ENCODE data around the gene HHAT.

HHAT gene

GRCh38 chr1:210339500-210339899 is 10.8 kb downstream of the HHAT start:
- Histone ChIP-seq H3K79me1 (ENCODE audit: low read depth, low read length) (no peaks in the 10 kb centered on the region), H3K9ac (ENCODE audit: low read depth, low read length, poor library complexity) (no peak overlapping the region), H3K4me1 (ENCODE audit: control insufficient read depth in 2 of 2, insufficient read depth in 1 of 2, low read depth in 1 of 2, low read length in 2 of 2) (peaks cover 0 to 5% of the 10 kb centered on the region in 2 donors), H3K27me3 (ENCODE audit: control insufficient read depth in 3 of 3, insufficient read depth in 3 of 3, low read depth in 1 of 3, low read length in 3 of 3) (no peaks in the 10 kb centered on the region), H3K14ac (ENCODE audit: low read length) (no peak overlapping the region), H3K4me3 (ENCODE audit: low read length in 2 of 2) (no peak overlapping the region), H3K18ac (ENCODE audit: low read length) (no peak overlapping the region), H2AFZ (ENCODE audit: low read length) (no peak overlapping the region), H2BK15ac (ENCODE audit: low read length) (no peak overlapping the region), H3K4me2 (ENCODE audit: insufficient read depth, low read length, poor library complexity, severe bottlenecking) (no peak overlapping the region), H2AK5ac (ENCODE audit: low read depth, low read length) (no peak overlapping the region), H2BK5ac (ENCODE audit: low read length) (no peak overlapping the region), H3K23ac (ENCODE audit: low read depth, low read length, poor library complexity) (no peak overlapping the region), H4K91ac (ENCODE audit: low read depth, low read length, poor library complexity) (no peak overlapping the region), H3K4ac (ENCODE audit: low read length) (no peak overlapping the region), H4K8ac (ENCODE audit: low read depth, low read length) (no peak overlapping the region), H3K36me3 (replicated peaks in 1 of 2; ENCODE audit: control insufficient read depth in 2 of 2, insufficient read depth in 2 of 2, low read length in 2 of 2) (no peaks in the 10 kb centered on the region), H3K9me3 (replicated peaks in 1 of 2; ENCODE audit: control insufficient read depth in 2 of 2, insufficient read depth in 1 of 2, low read depth in 1 of 2, low read length in 2 of 2) (no peaks in the 10 kb centered on the region), H2BK120ac (ENCODE audit: low read depth, low read length) (no peak overlapping the region), H2BK12ac (ENCODE audit: low read length) (no peak overlapping the region), H3K27ac (replicated peaks; ENCODE audit: low read length) (no peak overlapping the region)
- no peak for DNase-seq (ENCODE audit: low spot score)
- no CpG with 5 or more reads among the region's 2 CpGs for WGBS, 2 donors (ENCODE audit: extremely low coverage in 2 of 2, insufficient read length in 2 of 2, insufficient replicate concordance in 1 of 2)

DNA sequence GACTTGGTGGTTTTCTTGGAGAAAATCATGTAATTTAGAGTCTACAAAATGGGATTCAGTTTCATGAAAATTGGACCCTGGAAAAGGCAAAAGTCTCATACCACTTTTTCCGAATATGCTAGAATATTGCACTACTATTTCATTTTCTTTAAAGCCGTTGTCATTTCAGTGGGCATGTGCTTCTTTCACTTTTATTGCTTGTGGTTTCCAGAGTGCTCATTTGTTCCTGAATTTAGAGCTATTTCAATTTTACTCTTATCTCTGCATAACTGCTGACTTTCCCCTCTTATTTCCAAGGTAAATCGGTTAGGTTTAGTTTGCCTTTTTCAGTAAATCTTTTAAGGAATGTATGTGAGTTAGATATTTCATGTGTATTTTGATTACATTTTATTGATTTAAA is 11.6 kb downstream of the HHAT start:
- no peak overlapping the region for H3K4me2 ChIP-seq (ENCODE audit: insufficient read depth, low read length, poor library complexity, severe bottlenecking)
- H3K27me3 ChIP-seq (ENCODE audit: control insufficient read depth in 3 of 3, insufficient read depth in 3 of 3, low read depth in 1 of 3, low read length in 3 of 3), result no peaks in the 10 kb centered on the region
- H3K18ac ChIP-seq (ENCODE audit: low read length), result no peak overlapping the region
- H3K14ac ChIP-seq (ENCODE audit: low read length), result no peak overlapping the region
- H3K27ac ChIP-seq (replicated peaks; ENCODE audit: low read length), result no peak overlapping the region
- H2AK5ac ChIP-seq (ENCODE audit: low read depth, low read length), result no peak overlapping the region
- peaks cover 0 to 5% of the 10 kb centered on the region in 2 donors for H3K4me1 ChIP-seq (ENCODE audit: control insufficient read depth in 2 of 2, insufficient read depth in 1 of 2, low read depth in 1 of 2, low read length in 2 of 2)
- H2BK120ac ChIP-seq (ENCODE audit: low read depth, low read length), result no peak overlapping the region
- no peaks in the 10 kb centered on the region for H3K79me1 ChIP-seq (ENCODE audit: low read depth, low read length)
- H3K23ac ChIP-seq (ENCODE audit: low read depth, low read length, poor library complexity), result no peak overlapping the region
- H4K91ac ChIP-seq (ENCODE audit: low read depth, low read length, poor library complexity), result no peak overlapping the region
- H2BK15ac ChIP-seq (ENCODE audit: low read length), result no peak overlapping the region
- no peak for DNase-seq (ENCODE audit: low spot score)
- no peak overlapping the region for H3K9ac ChIP-seq (ENCODE audit: low read depth, low read length, poor library complexity)
- H3K36me3 ChIP-seq (replicated peaks in 1 of 2; ENCODE audit: control insufficient read depth in 2 of 2, insufficient read depth in 2 of 2, low read length in 2 of 2), result no peaks in the 10 kb centered on the region
- no peak overlapping the region for H2BK5ac ChIP-seq (ENCODE audit: low read length)
- H4K8ac ChIP-seq (ENCODE audit: low read depth, low read length), result no peak overlapping the region
- WGBS, 2 donors (ENCODE audit: extremely low coverage in 2 of 2, insufficient read length in 2 of 2, insufficient replicate concordance in 1 of 2), result no CpG with 5 or more reads among the region's 3 CpGs
- no peak overlapping the region for H3K4ac ChIP-seq (ENCODE audit: low read length)
- no peak overlapping the region for H3K4me3 ChIP-seq (ENCODE audit: low read length in 2 of 2)
- H2AFZ ChIP-seq (ENCODE audit: low read length), result no peak overlapping the region
- H2BK12ac ChIP-seq (ENCODE audit: low read length), result no peak overlapping the region
- H3K9me3 ChIP-seq (replicated peaks in 1 of 2; ENCODE audit: control insufficient read depth in 2 of 2, insufficient read depth in 1 of 2, low read depth in 1 of 2, low read length in 2 of 2), result no peaks in the 10 kb centered on the region

DNA sequence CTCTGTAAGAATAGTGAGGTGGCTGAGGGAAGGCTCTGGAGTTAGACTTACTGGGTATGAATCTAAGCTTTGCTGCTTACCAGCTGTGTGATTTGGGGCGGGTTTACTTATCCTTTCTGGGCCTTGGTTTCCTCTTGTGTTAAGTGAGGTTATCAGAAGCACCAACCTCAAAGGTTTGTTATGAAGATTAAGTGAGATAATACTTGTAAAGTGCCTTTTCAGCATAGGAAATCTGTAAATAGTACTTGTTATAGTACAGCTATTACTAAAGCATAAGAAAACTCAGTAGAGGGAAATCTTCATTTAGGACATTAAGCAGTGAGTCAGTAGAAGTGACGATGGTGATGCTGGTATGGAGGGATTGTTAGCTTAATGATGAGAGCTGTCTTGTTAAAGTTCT is 12.1 kb downstream of the HHAT start:
- H3K4me1 ChIP-seq (ENCODE audit: control insufficient read depth in 2 of 2, insufficient read depth in 1 of 2, low read depth in 1 of 2, low read length in 2 of 2), result peaks cover 0 to 5% of the 10 kb centered on the region in 2 donors
- no peak overlapping the region for H2AFZ ChIP-seq (ENCODE audit: low read length)
- no peaks in the 10 kb centered on the region for H3K9me3 ChIP-seq (replicated peaks in 1 of 2; ENCODE audit: control insufficient read depth in 2 of 2, insufficient read depth in 1 of 2, low read depth in 1 of 2, low read length in 2 of 2)
- H3K9ac ChIP-seq (ENCODE audit: low read depth, low read length, poor library complexity), result no peak overlapping the region
- no peak overlapping the region for H2AK5ac ChIP-seq (ENCODE audit: low read depth, low read length)
- H2BK12ac ChIP-seq (ENCODE audit: low read length), result no peak overlapping the region
- no CpG with 5 or more reads among the region's 2 CpGs for WGBS, 2 donors (ENCODE audit: extremely low coverage in 2 of 2, insufficient read length in 2 of 2, insufficient replicate concordance in 1 of 2)
- H3K4ac ChIP-seq (ENCODE audit: low read length), result no peak overlapping the region
- H4K91ac ChIP-seq (ENCODE audit: low read depth, low read length, poor library complexity), result no peak overlapping the region
- no peaks in the 10 kb centered on the region for H3K36me3 ChIP-seq (replicated peaks in 1 of 2; ENCODE audit: control insufficient read depth in 2 of 2, insufficient read depth in 2 of 2, low read length in 2 of 2)
- no peak overlapping the region for H4K8ac ChIP-seq (ENCODE audit: low read depth, low read length)
- H2BK120ac ChIP-seq (ENCODE audit: low read depth, low read length), result no peak overlapping the region
- no peak overlapping the region for H3K4me2 ChIP-seq (ENCODE audit: insufficient read depth, low read length, poor library complexity, severe bottlenecking)
- no peak overlapping the region for H3K18ac ChIP-seq (ENCODE audit: low read length)
- no peak overlapping the region for H3K27ac ChIP-seq (replicated peaks; ENCODE audit: low read length)
- no peak overlapping the region for H3K23ac ChIP-seq (ENCODE audit: low read depth, low read length, poor library complexity)
- H2BK5ac ChIP-seq (ENCODE audit: low read length), result no peak overlapping the region
- no peak overlapping the region for H3K4me3 ChIP-seq (ENCODE audit: low read length in 2 of 2)
- H3K14ac ChIP-seq (ENCODE audit: low read length), result no peak overlapping the region
- H3K79me1 ChIP-seq (ENCODE audit: low read depth, low read length), result no peaks in the 10 kb centered on the region
- H2BK15ac ChIP-seq (ENCODE audit: low read length), result no peak overlapping the region
- no peak for DNase-seq (ENCODE audit: low spot score)
- no peaks in the 10 kb centered on the region for H3K27me3 ChIP-seq (ENCODE audit: control insufficient read depth in 3 of 3, insufficient read depth in 3 of 3, low read depth in 1 of 3, low read length in 3 of 3)

DNA sequence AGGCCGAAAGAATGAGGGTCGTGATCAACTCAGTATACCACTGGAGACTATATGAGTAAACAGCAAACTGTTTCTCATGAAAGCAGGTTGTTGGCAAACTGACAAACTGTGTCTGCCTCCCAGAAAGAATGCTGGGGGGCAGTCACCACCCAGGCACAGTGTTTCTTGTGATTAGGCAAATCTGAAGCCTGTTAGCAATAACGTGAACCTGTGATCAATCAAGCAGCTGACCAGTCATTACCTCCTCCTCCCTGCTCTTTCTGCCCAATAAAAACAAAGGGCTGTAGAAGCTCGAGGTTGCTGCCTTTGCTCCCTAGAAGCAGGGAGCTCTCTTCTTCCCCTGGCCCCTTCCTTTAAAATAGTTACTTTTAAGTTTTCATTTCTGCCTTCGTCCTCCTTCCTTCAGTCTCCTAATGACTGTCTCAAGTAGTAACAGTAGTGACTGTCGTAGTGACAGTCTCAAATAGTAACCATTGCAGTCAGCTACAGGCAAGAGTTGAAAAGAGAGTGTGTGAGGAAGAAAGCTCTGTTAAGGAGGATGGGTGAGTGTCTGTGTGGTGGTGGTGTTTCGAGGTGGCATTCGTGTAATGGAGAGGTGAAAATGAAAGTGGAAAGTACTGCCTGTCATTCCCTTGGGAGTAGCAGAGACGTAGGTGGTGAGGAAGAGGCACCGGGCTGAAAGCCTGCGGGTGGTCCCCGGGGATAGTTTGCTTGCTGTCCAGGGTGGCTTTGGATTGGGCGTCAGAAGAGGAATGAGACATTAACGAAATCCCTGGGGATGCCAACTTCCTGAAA is 14.5 kb downstream of the HHAT start:
- Histone ChIP-seq H3K18ac (ENCODE audit: low read length) (no peak overlapping the region), H3K4ac (ENCODE audit: low read length) (no peak overlapping the region), H2BK5ac (ENCODE audit: low read length) (no peak overlapping the region), H2AFZ (ENCODE audit: low read length) (no peak overlapping the region), H3K9ac (ENCODE audit: low read depth, low read length, poor library complexity) (no peak overlapping the region), H3K27me3 (ENCODE audit: control insufficient read depth in 3 of 3, insufficient read depth in 3 of 3, low read depth in 1 of 3, low read length in 3 of 3) (no peaks in the 10 kb centered on the region), H3K36me3 (replicated peaks in 1 of 2; ENCODE audit: control insufficient read depth in 2 of 2, insufficient read depth in 2 of 2, low read length in 2 of 2) (no peaks in the 10 kb centered on the region), H4K91ac (ENCODE audit: low read depth, low read length, poor library complexity) (no peak overlapping the region), H2BK120ac (ENCODE audit: low read depth, low read length) (no peak overlapping the region), H2BK15ac (ENCODE audit: low read length) (no peak overlapping the region), H3K4me3 (ENCODE audit: low read length in 2 of 2) (no peak overlapping the region), H3K79me1 (ENCODE audit: low read depth, low read length) (no peaks in the 10 kb centered on the region), H3K4me1 (ENCODE audit: control insufficient read depth in 2 of 2, insufficient read depth in 1 of 2, low read depth in 1 of 2, low read length in 2 of 2) (peaks cover 0 to 5% of the 10 kb centered on the region in 2 donors), H3K14ac (ENCODE audit: low read length) (no peak overlapping the region), H3K9me3 (replicated peaks in 1 of 2; ENCODE audit: control insufficient read depth in 2 of 2, insufficient read depth in 1 of 2, low read depth in 1 of 2, low read length in 2 of 2) (no peaks in the 10 kb centered on the region), H2AK5ac (ENCODE audit: low read depth, low read length) (no peak overlapping the region), H3K23ac (ENCODE audit: low read depth, low read length, poor library complexity) (no peak overlapping the region), H3K4me2 (ENCODE audit: insufficient read depth, low read length, poor library complexity, severe bottlenecking) (no peak overlapping the region), H3K27ac (replicated peaks; ENCODE audit: low read length) (no peak overlapping the region), H2BK12ac (ENCODE audit: low read length) (no peak overlapping the region), H4K8ac (ENCODE audit: low read depth, low read length) (no peak overlapping the region)
- no peak for DNase-seq (ENCODE audit: low spot score)
- WGBS, 2 donors (ENCODE audit: extremely low coverage in 2 of 2, insufficient read length in 2 of 2, insufficient replicate concordance in 1 of 2), result 100% methylated on average over 2 of the region's 14 CpGs; no CpG with 5 or more reads in 1 of the 2 donors
